ENCODE data around the gene SCG5. TPM values are rescaled to one million over a fixed set of nuclear protein-coding genes. Genes with fewer than 3 reads are reported as not detected.

SCG5 gene
- total RNA-seq, 4 donors from 2014 or later, result 0.87 to 6.3 (median 4.5) TPM

- Histone ChIP-seq H3K27ac (no peak overlapping the region), H3K4me3 (no peak overlapping the region), H3K9me3 (no peaks in the 10 kb centered on the region), H3K27me3 (no peaks in the 10 kb centered on the region), H3K36me3 (no peaks in the 10 kb centered on the region), H3K4me1 (peaks cover 0 to 5% (median 0%) of the 10 kb centered on the region in 3 donors)
- TF ChIP-seq POLR2AphosphoS5 (IDR thresholded peaks at IDR 0.05), result no peak
- TF ChIP-seq EP300 (IDR thresholded peaks at IDR 0.05), result no peak
- TF ChIP-seq, protein P1, sequence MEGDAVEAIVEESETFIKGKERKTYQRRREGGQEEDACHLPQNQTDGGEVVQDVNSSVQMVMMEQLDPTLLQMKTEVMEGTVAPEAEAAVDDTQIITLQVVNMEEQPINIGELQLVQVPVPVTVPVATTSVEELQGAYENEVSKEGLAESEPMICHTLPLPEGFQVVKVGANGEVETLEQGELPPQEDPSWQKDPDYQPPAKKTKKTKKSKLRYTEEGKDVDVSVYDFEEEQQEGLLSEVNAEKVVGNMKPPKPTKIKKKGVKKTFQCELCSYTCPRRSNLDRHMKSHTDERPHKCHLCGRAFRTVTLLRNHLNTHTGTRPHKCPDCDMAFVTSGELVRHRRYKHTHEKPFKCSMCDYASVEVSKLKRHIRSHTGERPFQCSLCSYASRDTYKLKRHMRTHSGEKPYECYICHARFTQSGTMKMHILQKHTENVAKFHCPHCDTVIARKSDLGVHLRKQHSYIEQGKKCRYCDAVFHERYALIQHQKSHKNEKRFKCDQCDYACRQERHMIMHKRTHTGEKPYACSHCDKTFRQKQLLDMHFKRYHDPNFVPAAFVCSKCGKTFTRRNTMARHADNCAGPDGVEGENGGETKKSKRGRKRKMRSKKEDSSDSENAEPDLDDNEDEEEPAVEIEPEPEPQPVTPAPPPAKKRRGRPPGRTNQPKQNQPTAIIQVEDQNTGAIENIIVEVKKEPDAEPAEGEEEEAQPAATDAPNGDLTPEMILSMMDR (IDR thresholded peaks at IDR 0.05), result no peak
- TF ChIP-seq POLR2A (IDR thresholded peaks at IDR 0.05), result no peak
- WGBS, 2 donors (ENCODE audit: low coverage in 1 of 2), result 18 to 47% methylated on average over 5 to 6 of the region's 9 CpGs
- no peak for ATAC-seq
These were observed 68.0 kb downstream of the SCG5 start for GRCh38 chr15:32709295-32710033.

DNA sequence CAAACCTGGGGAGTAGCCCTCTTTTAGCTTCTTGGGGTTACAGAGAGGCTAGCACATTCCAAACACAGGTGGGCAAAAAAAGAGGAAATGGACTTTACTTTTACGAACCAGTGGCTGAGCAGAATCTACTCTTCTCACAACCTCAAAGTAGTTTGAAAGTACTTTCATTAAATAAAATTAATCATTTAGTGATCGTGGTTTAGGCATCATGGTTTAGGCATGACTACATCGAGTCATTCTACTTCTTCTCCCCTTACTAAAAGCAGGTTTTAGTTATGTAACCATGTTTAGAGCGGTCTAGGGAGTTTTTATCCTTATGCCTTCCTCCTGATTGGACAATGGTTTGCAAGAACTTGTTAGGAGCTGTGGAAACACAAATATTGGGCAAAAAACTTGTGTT, 73.8 kb downstream of the SCG5 start:
- TF ChIP-seq POLR2AphosphoS5 (IDR thresholded peaks at IDR 0.05), result no peak
- TF ChIP-seq, protein P1 (IDR thresholded peaks at IDR 0.05), result no peak
- TF ChIP-seq EP300 (IDR thresholded peaks at IDR 0.05), result no peak
- TF ChIP-seq POLR2A (IDR thresholded peaks at IDR 0.05), result no peak
- peaks cover 45% of the 10 kb centered on the region for H3K27me3 ChIP-seq

GRCh38 chr15:32716216-32716914, 74.9 kb downstream of the SCG5 start:
- peak overlapping the region in 2 of 4 donors; percentile 71 to 89 for H3K27ac ChIP-seq

More for the DNA sequence above, 73.8 kb downstream of the SCG5 start:
- Histone ChIP-seq H3K9me3 (no peaks in the 10 kb centered on the region), H3K4me1 (peaks cover 0 to 32% (median 21%) of the 10 kb centered on the region in 3 donors), H3K27ac (no peak overlapping the region), H3K4me3 (no peak overlapping the region), H3K36me3 (no peaks in the 10 kb centered on the region)
- no peak for ATAC-seq
- WGBS, 2 donors (ENCODE audit: low coverage in 1 of 2), result 72 to 77% methylated on average over 4 of the region's 4 CpGs

GRCh38 chr15:32716915-32717425, 75.5 kb downstream of the SCG5 start:
- no peaks in the 10 kb centered on the region for H3K9me3 ChIP-seq
- H3K27me3 ChIP-seq, result peaks cover 45% of the 10 kb centered on the region
- peak overlapping the region; percentile 56 to 69 for H3K4me3 ChIP-seq
- H3K36me3 ChIP-seq, result no peaks in the 10 kb centered on the region
- peak overlapping the region; percentile 71 to 89 (median 85) for H3K27ac ChIP-seq
- WGBS, 2 donors (ENCODE audit: low coverage in 1 of 2), result 33 to 42% methylated on average over 8 to 12 of the region's 21 CpGs
- H3K4me1 ChIP-seq, result peaks cover 0 to 32% (median 21%) of the 10 kb centered on the region in 3 donors
- no peak for ATAC-seq
- TF ChIP-seq POLR2AphosphoS5 (IDR thresholded peaks at IDR 0.05) (no peak), EP300 (IDR thresholded peaks at IDR 0.05) (no peak), POLR2A (IDR thresholded peaks at IDR 0.05) (no peak)
- TF ChIP-seq, protein P1 (IDR thresholded peaks at IDR 0.05), result no peak

More at GRCh38 chr15:32716216-32716914, 74.9 kb downstream of the SCG5 start:
- Histone ChIP-seq H3K9me3 (no peaks in the 10 kb centered on the region), H3K4me1 (peaks cover 0 to 32% (median 21%) of the 10 kb centered on the region in 3 donors), H3K27me3 (peaks cover 45% of the 10 kb centered on the region), H3K36me3 (no peaks in the 10 kb centered on the region), H3K4me3 (peak overlapping the region in 1 of 2 donors; percentile 69)
- no peak for ATAC-seq
- TF ChIP-seq POLR2AphosphoS5 (IDR thresholded peaks at IDR 0.05) (no peak), POLR2A (IDR thresholded peaks at IDR 0.05) (no peak), EP300 (IDR thresholded peaks at IDR 0.05) (no peak)
- TF ChIP-seq, protein P1 (IDR thresholded peaks at IDR 0.05), result no peak
- WGBS, 2 donors (ENCODE audit: low coverage in 1 of 2), result 44 to 54% methylated on average over 11 to 13 of the region's 13 CpGs

All from gastroesophageal sphincter (tissue), 4 donors.